Activated CD4-positive, alpha-beta T cell treated with anti-CD3 and anti-CD28 coated beads for 48 hours (primary cell): ENCODE measurements around the gene GRK2.

ENCODE experiments used
- DNase-seq: peaks from one replicate; pipeline ENCODE4 v3.0.0-alpha.2; 2020

The GRK2 gene

DNA sequence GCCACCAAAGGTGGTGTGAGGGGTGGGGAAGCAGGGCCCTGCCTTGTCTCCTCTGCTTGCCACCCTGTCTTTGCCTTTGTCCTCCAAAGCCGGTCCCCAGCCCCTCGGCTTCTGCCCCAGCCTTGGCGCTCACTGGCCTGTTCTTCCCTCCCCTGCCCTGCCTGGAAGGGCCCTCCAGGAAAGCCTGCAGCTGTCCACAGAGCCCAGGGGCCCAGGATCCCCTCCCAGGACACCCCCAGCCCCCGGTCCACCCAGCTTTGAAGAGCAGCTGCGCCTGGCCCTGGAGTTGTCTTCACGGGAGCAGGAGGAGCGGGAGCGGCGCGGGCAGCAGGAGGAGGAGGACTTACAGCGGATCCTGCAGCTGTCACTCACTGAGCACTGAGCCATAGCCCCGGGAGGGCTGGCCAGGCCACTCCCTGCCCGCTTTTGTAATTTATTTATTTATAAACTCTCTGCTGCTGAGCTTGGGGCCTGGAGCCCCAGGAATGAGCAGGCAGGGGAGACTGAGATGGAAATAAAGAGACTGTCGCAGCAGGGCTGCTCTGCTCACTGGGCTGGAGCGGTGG lies 35.8 kb downstream of the GRK2 start:
- DNase-seq = peak; percentile 3

DNA sequence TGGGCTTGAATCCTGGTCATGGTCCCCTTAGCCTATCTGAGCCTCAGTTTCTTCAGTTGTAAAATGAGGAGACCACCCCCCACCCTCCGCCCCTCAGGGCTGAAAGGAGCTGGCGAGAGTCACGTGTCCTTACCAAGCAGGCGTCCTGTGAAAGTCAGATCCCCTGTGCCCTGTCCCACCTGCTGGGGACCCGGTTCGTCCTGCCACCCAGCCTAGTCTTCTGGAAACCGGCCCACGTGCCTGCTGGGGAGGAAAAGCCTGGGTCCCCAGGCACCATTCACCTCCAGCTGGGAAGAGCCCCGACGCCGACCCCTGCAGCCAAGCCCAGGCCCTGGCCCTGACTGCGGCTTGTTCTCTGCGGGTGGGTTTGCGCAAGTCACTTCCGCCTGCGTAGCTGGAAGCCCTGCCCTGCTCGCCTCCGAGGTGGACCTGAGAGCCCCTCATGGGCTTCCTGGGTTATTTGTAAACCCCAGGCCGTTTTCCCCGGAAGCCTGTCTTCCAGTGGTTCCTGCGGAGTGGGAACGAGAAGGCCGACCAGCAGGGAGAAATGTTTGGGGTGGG lies 36.4 kb downstream of the GRK2 start:
- DNase-seq = peak; percentile 12

DNA sequence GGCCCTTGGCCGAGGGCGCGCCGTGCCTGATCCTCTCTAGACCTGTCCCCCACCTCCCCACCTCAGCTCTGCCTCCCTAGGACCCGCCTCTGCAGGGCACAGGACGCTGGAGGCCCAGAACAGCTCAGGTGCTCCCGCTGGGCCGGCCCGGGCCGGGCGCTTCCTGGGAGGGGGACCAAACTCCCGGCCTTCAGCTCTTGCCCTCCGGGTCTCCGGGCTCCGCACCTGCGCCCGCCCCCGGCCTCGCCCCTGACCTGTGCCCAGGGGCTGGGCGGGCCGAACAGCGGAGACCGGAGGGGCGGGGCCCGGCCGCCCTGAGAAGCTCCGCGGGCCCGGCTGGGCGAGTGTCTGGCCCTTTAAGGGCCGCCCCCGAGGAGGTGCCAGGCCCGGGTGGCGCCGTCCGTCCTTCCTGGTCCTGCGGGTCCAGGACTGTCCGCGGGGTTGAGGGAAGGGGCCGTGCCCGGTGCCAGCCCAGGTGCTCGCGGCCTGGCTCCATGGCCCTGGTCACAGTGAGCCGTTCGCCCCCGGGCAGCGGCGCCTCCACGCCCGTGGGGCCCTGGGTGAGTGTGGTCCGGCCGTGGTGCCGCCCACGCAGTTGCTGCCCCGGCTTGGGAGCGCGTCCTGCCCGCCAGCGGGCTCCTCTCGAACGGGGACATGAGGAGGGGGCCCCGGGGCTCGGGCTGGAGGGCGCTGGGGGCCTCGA lies 37.0 kb downstream of the GRK2 start, which contains the start of gene SSH3:
TSS of gene SSH3 (plus strand) at position 399 of the 703 bp plus-strand sequence. CDS start at position 495, 96 bp downstream.
- peak; percentile 53 for DNase-seq

DNA sequence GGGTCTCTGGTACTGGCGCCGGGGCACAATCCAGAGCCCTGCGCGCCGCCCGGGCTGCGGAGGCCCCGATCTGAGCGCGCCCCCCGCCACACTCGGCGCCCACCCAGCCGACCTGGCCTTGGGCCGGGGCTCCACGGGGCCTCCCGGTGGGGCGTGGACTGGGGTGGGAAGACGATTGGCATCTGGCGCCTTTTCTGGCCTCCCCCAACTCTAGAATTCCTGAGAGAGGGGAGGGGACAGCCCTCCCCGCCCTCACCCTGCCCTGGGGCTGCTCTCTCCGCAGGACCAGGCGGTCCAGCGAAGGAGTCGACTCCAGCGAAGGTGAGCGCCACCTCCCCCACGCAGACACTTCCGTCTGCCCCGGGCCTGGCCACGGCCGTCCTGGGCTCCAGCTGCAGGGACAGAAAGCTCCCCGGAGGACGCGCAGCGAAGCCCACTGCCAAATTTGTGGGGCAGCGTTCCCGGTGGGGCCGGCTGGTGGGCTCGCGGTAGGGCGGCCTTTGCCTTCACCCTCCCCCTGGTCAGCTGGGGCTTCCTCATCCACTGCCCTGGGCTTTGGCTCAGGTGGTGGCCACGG lies 37.6 kb downstream of the GRK2 start:
- DNase-seq = peak; percentile 43

DNA sequence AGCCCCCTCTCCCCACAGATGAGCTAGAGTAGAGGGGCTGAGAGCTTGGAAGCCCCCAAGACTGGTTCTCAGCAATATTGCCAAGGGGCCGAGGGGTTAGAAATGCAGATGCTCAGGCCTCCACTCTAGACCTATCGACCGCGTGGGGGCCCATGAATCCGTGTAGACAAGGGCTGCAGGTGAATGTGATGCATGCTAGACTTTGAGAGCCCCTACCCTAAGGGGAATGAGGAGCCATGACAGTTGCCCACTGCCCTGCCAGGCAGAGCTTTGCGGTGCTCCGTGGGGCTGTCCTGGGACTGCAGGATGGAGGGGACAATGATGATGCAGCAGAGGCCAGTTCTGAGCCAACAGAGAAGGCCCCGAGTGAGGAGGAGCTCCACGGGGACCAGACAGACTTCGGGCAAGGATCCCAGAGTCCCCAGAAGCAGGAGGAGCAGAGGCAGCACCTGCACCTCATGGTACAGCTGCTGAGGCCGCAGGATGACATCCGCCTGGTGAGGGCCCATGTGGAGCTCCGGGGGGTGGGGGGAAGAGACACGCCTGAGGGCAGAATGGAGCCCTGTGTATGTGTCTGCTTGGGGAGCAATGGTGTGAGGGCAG lies 38.3 kb downstream of the GRK2 start:
- peak; percentile 5 for DNase-seq

DNA sequence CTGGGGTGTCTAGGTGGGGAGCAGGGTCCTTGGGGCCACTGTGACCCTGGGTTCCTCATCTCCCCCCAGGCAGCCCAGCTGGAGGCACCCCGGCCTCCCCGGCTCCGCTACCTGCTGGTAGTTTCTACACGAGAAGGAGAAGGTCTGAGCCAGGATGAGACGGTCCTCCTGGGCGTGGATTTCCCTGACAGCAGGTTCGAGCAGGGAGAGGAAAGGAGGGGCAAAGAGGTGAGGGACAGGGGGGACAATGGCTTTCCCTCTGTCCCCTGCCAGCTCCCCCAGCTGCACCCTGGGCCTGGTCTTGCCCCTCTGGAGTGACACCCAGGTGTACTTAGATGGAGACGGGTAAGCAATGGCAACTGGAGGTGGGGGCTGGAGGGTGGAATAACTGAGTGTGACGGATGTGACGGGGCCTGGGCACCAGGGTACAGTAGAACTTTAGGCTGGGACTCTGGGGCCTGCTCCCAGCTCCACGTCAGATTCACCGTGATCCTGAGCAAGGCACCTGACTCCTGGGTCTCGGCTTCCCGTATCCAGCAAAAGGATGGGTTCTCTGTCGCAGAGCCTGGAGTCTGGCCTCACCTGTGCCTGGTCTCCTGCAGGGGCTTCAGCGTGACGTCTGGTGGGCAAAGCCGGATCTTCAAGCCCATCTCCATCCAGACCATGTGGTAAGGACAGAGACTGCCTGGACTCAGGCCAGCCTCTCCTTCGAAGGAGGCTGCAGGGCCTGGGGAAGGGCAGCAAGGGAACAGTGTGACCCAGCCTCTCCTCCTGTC lies 40.7 kb downstream of the GRK2 start:
- DNase-seq = no peak

DNA sequence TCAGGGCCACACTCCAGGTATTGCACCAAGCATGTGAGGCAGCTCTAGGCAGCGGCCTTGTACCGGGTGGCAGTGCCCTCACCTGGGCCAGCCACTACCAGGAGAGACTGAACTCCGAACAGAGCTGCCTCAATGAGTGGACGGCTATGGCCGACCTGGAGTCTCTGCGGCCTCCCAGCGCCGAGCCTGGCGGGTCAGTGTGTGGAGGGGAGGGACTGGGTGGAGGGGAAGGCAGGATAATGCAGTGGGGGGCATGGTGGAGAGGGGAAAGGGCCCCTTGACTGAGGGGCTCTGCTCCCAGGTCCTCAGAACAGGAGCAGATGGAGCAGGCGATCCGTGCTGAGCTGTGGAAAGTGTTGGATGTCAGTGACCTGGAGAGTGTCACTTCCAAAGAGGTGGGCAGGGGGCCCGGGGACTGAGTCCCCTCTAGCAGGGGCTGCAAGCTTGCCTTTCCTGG lies 41.3 kb downstream of the GRK2 start:
- no peak for DNase-seq

DNA sequence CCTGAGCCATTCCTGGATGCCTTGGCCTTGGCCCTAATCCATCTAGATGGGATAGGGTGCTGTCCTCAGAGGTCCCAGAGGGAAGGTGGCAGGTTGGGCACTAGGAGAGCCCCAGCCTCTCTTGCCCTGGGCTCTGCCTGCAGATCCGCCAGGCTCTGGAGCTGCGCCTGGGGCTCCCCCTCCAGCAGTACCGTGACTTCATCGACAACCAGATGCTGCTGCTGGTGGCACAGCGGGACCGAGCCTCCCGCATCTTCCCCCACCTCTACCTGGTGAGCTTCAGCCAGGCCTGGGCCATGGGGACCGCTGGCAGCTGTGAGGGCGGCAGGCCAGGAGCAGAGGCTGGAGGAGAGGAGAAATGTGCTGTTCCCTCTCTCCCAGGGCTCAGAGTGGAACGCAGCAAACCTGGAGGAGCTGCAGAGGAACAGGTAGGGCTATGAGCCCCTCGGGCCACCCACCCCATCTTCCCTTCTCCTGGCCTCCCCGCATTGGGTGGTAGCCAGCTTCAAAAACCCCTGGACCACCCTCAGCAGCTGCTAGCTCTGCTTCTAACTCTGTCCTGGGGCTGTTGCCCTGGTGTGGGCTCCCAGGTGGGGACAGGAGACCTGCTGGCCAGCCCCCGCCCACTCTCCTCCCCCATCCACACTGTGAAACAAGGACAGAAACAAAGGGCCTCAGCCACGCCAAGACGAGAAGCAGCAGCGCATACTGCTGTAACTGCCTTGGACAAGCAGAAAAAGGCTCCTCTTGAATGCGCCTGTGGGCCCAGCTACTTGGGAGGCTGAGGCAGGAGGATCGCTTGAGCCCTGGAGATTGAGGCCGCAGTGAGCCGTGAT lies 42.0 kb downstream of the GRK2 start:
- no peak for DNase-seq

DNA sequence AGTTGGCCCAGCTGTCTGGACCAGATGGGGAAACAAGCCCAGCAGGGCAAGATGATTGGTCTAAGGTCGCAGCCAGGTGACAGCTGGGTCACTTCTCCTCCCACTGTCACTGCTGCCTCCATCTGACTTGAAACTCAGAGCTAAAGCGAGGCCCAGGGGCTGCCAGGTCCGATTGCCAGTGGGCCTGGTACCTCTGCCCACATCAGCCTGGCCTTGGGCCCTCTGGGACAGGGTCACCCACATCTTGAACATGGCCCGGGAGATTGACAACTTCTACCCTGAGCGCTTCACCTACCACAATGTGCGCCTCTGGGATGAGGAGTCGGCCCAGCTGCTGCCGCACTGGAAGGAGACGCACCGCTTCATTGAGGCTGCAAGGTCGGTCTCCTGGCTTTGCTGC lies 42.9 kb downstream of the GRK2 start:
- DNase-seq = no peak

DNA sequence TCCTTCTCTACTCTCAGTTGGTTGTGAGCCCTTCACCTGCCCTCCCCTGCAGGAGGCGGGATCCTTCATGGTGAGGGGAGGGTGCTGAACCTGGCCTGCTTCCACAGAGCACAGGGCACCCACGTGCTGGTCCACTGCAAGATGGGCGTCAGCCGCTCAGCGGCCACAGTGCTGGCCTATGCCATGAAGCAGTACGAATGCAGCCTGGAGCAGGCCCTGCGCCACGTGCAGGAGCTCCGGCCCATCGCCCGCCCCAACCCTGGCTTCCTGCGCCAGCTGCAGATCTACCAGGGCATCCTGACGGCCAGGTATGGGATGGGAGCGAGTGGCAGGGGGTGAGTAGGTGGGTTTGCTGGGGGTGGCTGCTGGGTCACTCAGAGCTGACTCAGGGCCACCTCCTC lies 43.4 kb downstream of the GRK2 start:
- DNase-seq = no peak

DNA sequence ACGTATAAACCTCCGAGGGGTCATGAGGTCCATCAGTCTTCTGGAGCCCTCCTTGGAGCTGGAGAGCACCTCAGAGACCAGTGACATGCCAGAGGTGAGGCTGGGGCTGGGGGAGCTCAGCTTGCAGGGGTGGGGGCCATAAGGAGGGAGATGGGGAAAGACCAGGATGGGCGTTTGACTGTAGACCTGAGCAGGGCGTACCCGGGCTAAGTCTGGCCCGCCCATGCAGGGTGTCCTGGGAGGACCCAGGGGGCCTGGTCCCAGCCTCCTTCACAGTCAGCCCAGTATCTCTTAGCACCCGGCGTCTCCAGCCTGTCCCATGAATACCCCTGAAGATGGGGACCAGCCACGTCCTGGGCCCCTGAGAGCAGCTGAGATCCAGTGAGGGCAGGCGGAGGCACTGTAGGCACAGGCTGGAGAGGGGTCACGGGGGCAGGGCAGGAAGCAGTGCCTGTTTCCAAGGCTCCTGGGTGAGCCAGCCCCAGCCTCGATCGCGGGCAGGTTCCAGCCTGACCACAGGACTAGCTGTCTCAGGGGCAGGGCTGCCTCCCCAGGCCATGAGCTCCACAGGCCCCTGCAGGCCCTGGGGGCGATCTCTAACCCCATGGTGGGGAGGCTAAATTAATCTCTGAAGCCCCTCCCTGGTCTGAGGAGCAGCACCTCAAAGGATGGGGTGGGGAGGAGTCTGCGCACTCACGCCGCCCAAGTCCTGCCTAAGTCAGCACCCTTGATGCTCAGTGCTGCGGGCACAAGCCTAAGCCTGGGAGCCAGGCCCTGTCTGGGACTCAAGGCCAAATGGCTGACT lies 44.2 kb downstream of the GRK2 start:
- no peak for DNase-seq

DNA sequence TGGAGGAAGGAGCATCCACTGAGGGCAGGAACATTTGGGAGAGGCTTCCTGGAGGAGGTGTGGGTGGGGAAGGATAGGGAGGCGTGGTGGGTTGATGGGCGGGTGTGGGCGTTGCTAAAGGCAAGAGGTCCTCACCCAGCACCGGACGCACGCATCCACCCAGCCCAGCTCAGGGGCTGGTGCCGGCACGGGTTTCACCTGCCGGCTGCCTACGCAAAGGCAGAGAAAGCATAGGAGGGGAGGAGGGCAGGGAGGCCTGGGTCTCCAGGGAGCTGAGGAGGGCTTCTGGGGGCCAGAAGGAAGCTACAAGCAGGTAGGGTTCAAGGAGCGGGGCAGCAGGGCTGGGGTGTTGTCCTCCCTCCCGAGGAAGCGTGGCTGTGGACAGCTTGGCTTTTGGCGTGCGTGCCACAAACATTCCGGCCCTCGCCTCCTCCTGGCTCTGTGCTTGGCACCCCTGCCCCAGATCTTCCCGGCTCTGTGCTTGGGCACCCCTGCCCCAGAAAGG lies 44.8 kb downstream of the GRK2 start:
- no peak for DNase-seq

DNA sequence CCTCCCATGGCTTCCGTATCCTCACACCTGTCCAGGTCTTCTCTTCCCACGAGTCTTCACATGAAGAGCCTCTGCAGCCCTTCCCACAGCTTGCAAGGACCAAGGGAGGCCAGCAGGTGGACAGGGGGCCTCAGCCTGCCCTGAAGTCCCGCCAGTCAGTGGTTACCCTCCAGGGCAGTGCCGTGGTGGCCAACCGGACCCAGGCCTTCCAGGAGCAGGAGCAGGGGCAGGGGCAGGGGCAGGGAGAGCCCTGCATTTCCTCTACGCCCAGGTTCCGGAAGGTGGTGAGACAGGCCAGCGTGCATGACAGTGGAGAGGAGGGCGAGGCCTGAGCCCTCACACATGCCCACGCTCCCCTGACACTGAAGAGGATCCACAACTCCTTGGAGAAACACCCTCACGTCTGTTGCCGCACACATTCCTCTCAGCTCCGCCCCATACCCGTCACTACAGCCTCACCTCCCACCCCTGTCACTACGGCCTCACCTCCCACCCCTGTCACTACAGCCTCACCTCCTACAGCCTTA lies 45.3 kb downstream of the GRK2 start:
- peak; percentile 9 for DNase-seq

DNA sequence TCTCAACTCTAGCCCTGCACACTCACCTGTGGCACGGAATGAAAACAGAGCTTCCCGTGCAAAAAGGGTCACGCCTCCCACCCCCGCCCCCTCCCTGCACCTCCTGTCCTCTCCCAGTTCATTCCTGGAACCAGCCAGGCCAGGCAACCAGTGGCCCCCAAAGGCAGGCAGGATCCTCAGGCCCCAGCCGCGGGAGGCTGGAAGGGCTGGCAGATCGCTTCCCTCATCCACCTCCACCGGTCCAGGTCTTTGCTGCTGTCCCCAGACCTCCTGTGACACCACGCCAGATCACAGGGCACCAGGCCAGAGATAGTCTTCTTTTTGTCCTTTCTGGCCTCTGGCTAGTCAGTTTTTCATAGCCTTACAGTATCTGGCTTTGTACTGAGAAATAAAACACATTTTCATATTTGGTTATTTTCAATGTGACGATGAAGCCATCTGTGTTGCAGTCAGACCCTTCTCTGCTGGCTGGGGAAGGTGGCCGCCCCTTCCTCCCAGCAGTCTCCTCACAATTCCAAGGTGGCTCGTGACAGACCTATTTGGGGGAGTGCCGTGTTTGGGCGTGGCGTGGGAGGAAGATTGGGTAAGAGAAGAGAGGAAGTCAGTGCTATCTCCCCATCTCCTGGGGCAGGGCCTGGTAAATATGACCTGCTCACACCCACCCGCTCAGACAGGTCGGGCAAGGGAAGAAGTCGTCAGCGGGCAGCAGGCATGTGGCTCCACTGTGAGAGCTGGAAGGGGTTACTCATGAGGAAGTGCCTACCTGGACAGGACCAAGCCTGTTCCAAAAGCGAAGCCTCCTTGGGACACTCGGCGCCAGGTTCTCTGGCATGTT lies 46.1 kb downstream of the GRK2 start:
- peak; percentile 46 for DNase-seq

DNA sequence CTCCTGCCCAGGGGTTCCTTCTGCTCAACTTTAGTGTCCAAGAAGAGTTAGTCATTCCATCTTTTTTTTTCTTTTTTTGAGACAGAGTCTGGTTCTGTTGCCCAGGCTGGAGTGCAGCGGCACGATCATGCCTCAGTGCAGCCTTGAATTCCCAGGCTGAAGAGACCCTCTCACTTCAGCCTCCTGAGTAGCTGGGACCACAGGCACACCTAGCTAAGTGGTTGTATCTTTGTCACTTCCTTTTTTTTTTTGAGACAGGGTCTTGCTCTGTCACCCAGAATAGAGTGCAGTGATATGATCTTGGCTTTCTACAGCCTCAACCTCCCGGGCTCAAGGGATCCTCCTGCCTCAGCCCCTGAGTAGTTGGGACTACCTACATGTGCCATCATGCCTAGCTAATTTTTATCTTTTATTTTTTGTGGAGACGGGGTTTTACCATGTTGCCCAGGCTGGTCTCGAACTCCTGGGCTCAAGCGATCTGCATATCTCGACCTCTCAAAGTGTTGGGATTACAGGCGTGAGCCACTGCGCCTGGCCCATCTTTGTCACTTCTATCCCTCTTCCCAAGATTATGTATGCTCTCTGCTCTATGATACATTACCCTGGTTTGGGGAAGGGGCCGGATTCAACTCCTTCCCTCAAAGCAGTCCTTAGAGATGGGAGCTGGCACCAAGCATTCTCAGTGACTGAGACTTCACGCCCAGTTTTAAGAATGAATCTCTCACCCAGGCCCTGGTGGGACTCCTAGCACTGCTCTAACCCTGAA lies 47.0 kb downstream of the GRK2 start:
- no peak for DNase-seq

DNA sequence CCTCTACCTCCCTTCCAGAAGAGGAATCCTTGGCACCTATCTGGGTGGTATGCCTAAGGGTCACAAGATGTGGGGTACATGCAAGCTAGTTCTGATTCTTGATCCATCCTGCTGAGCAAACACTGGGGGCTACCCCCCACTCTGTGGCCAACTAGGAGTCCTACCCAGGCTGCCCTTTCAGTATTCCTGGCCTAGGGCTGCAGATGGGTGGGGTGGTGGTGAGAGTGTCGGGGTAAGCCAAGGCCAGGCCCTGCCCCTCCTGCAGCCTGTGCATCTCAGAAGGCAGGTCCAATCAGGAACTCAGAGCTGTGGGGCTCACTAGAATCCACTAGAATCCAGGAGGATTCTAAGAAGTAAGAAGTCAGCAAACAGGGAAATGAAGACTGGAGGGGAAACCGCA lies 47.9 kb downstream of the GRK2 start:
- no peak for DNase-seq

DNA sequence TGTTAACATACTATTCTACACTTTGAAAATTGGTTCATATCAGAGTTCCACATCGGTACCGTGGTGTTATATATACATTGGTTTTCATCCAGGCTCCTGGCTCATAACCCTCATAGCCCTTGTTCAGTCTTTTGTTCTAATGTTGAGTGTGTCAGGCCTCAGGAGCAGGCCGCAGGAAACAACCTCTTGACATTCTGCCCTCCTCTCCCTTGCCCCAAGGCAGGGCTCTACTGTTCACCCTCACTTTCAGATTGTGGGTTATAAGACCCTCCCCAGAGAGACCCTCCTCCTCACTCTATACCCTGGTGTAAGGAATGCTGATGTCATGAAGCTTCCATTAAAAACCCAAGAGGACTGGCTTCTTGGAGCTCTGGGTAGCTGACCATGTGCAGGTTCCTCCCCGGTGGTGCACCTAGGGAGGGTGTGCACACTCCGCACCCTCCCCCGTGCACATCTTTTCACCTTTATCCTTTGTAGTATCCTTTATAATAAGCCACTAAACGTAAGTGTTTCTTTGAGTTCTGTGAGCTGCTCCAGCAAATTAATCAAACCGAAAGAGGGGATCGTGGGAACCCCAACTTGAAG lies 49.1 kb downstream of the GRK2 start:
- DNase-seq = no peak

DNA sequence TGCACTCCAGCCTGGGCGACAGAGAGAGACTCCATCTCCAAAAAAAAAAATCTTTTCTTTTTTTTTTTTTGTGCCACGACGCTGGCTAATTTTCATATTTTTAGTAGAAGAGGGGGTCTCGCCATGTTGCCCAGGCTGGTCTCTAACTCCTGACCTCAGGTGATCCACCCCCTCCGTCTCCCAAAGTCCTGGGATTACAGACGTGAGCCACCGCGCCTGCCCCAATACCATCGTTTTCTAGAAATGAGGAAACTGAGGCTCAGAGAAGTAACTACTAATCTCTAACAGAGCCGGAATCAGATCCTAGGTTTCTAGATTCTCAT lies 50.6 kb downstream of the GRK2 start:
- DNase-seq = no peak
